Measurements from ENCODE around the gene WDFY2.
"Not testable (repeated sequence)": the region's sequence is repeated elsewhere in the genome, so short reads cannot be mapped to it uniquely, and the experiment has no call there.

Gene WDFY2

DNA sequence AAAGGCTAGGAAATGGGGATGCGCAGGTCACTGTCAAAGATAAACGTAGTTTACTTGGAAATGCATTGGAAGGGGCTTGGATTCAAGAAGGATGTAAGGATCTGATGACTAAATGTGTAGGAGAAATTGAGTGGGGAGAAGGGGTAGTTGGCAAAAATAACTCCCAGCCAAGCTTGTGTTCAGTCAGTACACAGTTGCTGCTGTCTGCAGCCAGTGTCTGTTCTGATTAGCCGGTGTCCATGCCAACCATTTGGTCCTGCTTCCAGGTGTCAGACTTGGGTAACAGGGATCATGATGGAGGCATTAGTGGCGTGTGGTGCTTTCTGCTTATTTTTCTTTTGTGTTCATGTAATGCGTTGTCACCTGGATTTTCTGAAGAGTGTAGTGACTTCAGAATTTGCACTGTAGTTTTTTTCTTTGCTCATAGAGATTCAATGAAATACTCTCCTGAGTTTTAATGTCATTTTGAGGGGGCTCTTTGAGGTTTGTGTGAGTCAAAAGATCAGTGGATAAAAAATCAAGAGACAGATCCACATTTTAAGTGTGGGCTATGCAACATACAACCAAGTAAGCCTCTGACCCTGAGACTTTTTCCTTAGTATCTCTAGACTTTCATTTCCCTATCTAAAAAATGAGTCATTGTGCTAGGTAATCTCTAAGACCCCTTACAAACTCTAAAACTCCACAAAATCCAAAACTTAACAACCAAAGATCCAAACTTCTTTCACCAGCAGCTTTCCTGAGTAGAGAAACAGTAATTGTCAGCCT lies 103.9 kb downstream of the WDFY2 start:
- peaks cover 3% of the 10 kb centered on the region for H3K36me3 Mint-ChIP-seq (ENCODE audit: low read depth)
- H3K4me3 Mint-ChIP-seq = no peak overlapping the region
- TF ChIP-seq, protein P1, sequence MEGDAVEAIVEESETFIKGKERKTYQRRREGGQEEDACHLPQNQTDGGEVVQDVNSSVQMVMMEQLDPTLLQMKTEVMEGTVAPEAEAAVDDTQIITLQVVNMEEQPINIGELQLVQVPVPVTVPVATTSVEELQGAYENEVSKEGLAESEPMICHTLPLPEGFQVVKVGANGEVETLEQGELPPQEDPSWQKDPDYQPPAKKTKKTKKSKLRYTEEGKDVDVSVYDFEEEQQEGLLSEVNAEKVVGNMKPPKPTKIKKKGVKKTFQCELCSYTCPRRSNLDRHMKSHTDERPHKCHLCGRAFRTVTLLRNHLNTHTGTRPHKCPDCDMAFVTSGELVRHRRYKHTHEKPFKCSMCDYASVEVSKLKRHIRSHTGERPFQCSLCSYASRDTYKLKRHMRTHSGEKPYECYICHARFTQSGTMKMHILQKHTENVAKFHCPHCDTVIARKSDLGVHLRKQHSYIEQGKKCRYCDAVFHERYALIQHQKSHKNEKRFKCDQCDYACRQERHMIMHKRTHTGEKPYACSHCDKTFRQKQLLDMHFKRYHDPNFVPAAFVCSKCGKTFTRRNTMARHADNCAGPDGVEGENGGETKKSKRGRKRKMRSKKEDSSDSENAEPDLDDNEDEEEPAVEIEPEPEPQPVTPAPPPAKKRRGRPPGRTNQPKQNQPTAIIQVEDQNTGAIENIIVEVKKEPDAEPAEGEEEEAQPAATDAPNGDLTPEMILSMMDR (IDR thresholded peaks at IDR 0.05; ENCODE audit: unreplicated experiment in 3 of 3) = no peak
- no peaks in the 10 kb centered on the region for H3K4me1 Mint-ChIP-seq
- H3K9me3 Mint-ChIP-seq = peaks cover 2% of the 10 kb centered on the region
- peak overlapping the region in 1 of 3 experiments; percentile 5 for H3K27ac Mint-ChIP-seq
- H3K27me3 Mint-ChIP-seq (ENCODE audit: low read depth) = no peaks in the 10 kb centered on the region

GRCh38 chr13:51688937-51689662 lies 104.8 kb downstream of the WDFY2 start:
- Mint-ChIP-seq H3K27ac (no peak overlapping the region), H3K4me1 (no peaks in the 10 kb centered on the region), H3K9me3 (peaks cover 2% of the 10 kb centered on the region), H3K27me3 (ENCODE audit: low read depth) (no peaks in the 10 kb centered on the region), H3K36me3 (ENCODE audit: low read depth) (peaks cover 3% of the 10 kb centered on the region), H3K4me3 (no peak overlapping the region)
- TF ChIP-seq, protein P1 (IDR thresholded peaks at IDR 0.05; ENCODE audit: unreplicated experiment in 3 of 3) = no peak

DNA sequence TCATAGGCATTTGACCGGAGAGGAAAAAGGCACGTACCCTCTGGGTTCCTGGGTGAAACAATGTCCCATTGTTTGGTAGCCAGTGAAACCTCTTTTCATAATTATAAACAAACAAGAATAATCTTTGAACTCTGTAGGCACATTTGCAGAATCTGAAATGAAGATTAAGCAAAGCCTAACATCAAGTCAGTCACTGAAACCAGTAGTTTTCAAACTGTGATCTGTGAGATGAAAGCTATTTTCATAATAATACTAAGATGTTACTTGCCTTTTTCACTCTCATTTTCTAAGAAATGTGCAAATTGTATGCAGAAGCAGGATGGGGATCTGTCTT lies 105.4 kb downstream of the WDFY2 start:
- H3K9me3 Mint-ChIP-seq = peaks cover 2% of the 10 kb centered on the region
- TF ChIP-seq, protein P1 (IDR thresholded peaks at IDR 0.05; ENCODE audit: unreplicated experiment in 3 of 3) = no peak
- H3K4me1 Mint-ChIP-seq = no peaks in the 10 kb centered on the region
- peaks cover 3% of the 10 kb centered on the region for H3K36me3 Mint-ChIP-seq (ENCODE audit: low read depth)
- no peak overlapping the region for H3K4me3 Mint-ChIP-seq
- no peak overlapping the region for H3K27ac Mint-ChIP-seq
- no peaks in the 10 kb centered on the region for H3K27me3 Mint-ChIP-seq (ENCODE audit: low read depth)

GRCh38 chr13:51695677-51696076 lies 111.4 kb downstream of the WDFY2 start:
- H3K27me3 Mint-ChIP-seq (ENCODE audit: low read depth); H3K27ac Mint-ChIP-seq; H3K4me3 Mint-ChIP-seq; H3K4me1 Mint-ChIP-seq; H3K36me3 Mint-ChIP-seq (ENCODE audit: low read depth); H3K9me3 Mint-ChIP-seq: not testable (repeated sequence)

DNA sequence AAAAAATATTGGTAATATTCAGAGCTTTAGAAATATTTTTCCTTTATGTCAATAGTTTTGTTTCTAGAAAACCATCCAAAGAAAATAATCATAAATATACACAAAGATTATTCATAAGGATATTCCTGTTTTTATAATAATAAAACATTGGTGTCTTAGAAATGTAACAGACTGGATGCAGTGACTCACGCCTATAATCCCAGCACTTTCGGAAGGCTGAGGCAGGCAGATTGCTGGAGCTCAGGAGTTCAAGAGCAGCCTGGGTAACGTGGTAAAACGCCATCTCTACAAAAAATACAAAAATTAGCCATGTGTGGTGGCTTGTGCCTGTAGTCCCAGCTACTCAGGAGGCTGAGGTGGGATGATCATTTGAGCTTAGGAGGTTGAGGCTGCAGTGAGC lies 112.9 kb downstream of the WDFY2 start:
- Mint-ChIP-seq H3K36me3 (ENCODE audit: low read depth) (no peaks in the 10 kb centered on the region), H3K4me1 (no peaks in the 10 kb centered on the region), H3K27me3 (ENCODE audit: low read depth) (no peaks in the 10 kb centered on the region), H3K27ac (no peak overlapping the region), H3K4me3 (no peak overlapping the region), H3K9me3 (peaks cover 5% of the 10 kb centered on the region)
- TF ChIP-seq, protein P1 (IDR thresholded peaks at IDR 0.05; ENCODE audit: unreplicated experiment in 3 of 3) = no peak

GRCh38 chr13:51697855-51698254 lies 113.6 kb downstream of the WDFY2 start:
- no peak overlapping the region for H3K4me3 Mint-ChIP-seq
- H3K27ac Mint-ChIP-seq = no peak overlapping the region
- TF ChIP-seq, protein P1 (IDR thresholded peaks at IDR 0.05; ENCODE audit: unreplicated experiment in 3 of 3) = no peak
- H3K27me3 Mint-ChIP-seq (ENCODE audit: low read depth) = no peaks in the 10 kb centered on the region
- no peaks in the 10 kb centered on the region for H3K4me1 Mint-ChIP-seq
- no peaks in the 10 kb centered on the region for H3K36me3 Mint-ChIP-seq (ENCODE audit: low read depth)
- peaks cover 3% of the 10 kb centered on the region for H3K9me3 Mint-ChIP-seq

All from nephron (organoid).